22Rv1 (cell line): ENCODE results near the gene HBZ.
A peak's percentile ranks its signal among the peaks of the same experiment; 100 is the strongest.

Experiments
- CTCF ChIP-seq: fragments of 450-650 bp; IDR thresholded peaks from 2 replicates; pipeline ENCODE4 v1.5.1; 2017; ENCODE audit warnings: mild to moderate bottlenecking
- ZFX ChIP-seq: fragments of 450-650 bp; IDR thresholded peaks from 2 replicates; pipeline ENCODE4 v1.6.1; 2017; ENCODE audit warnings: antibody characterized with exemption, borderline replicate concordance

- peak; percentile 94 for TF ChIP-seq CTCF
- no peak for TF ChIP-seq ZFX
Observed at GRCh38 chr16:180101-180675, 27.7 kb downstream of the HBZ start, which contains the start of gene HBQ1.
